Neural cell (in vitro differentiated cells): ENCODE measurements around the gene DYRK3.

Experiments used
- CTCF ChIP-seq: fragments of 450-650 bp; IDR thresholded peaks from 2 replicates; pipeline ENCODE4 v1.5.1; 2014; ENCODE audit warnings: antibody characterized with exemption, mild to moderate bottlenecking, moderate library complexity; ENCODE audit not compliant: poor library complexity, severe bottlenecking
- POLR2AphosphoS5 ChIP-seq: IDR thresholded peaks from 2 replicates; pipeline ENCODE4 v1.6.1; 2012

GRCh38 chr1:206668351-206668750, 33.0 kb downstream of the DYRK3 start:
- TF ChIP-seq POLR2AphosphoS5 (no peak), CTCF (no peak)
